CD8-positive, alpha-beta memory T cell (primary cell): ENCODE results near the gene TPPP3. TPM values are rescaled to one million over a fixed set of nuclear protein-coding genes. Genes with fewer than 3 reads are reported as not detected.

Experiments
- CTCF ChIA-PET: fragments of 350-600 bp; sonication (Branson Sonifier 250); formaldehyde crosslinking; loops from one replicate; lab custom pipeline; 2021; ENCODE audit warnings: antibody characterized with exemption; lab: Charles Lee
- POLR2A ChIA-PET: fragments of 350-600 bp; sonication (Branson Sonifier 250); formaldehyde crosslinking; loops from one replicate; lab custom pipeline; 2021; ENCODE audit warnings: antibody characterized with exemption; lab: Charles Lee
- DNase-seq, 5 donors: peaks; one replicate each; pipeline versions ENCODE4 v3.0.0 to v3.0.0-alpha.2; 2020 to 2022; ENCODE audit warnings: mixed read lengths in 1 of 5
- H3K27ac ChIP-seq: one replicate; pipeline ENCODE4 v1.7.0; 2013; ENCODE audit warnings: low read depth, mild to moderate bottlenecking, low read length, moderate library complexity
- H3K27me3 ChIP-seq: 2 replicates; pipeline ENCODE4 v1.7.0; 2013; ENCODE audit warnings: low read length, mild to moderate bottlenecking; ENCODE audit not compliant: insufficient read depth, poor library complexity, severe bottlenecking
- H3K36me3 ChIP-seq: 2 replicates; pipeline ENCODE4 v1.7.0; 2013; ENCODE audit warnings: mild to moderate bottlenecking, low read length, moderate library complexity; ENCODE audit not compliant: insufficient read depth
- H3K4me1 ChIP-seq: 2 replicates; pipeline ENCODE4 v1.7.0; 2013; ENCODE audit warnings: mild to moderate bottlenecking, low read length, moderate library complexity; ENCODE audit not compliant: insufficient read depth
- H3K4me3 ChIP-seq: 2 replicates; pipeline ENCODE4 v1.7.0; 2013; ENCODE audit warnings: mild to moderate bottlenecking, low read length
- H3K9me3 ChIP-seq: 2 replicates; pipeline ENCODE4 v1.7.0; 2013; ENCODE audit warnings: mild to moderate bottlenecking, low read length
- H3K27ac Mint-ChIP-seq, 8 donors: one replicate each; pipeline ENCODE4 v1.8.0; 2020 to 2021; ENCODE audit warnings: mixed read lengths in 8 of 8, mild to moderate bottlenecking in 6 of 8, inconsistent platforms in 3 of 8, moderate library complexity in 3 of 8
- H3K27me3 Mint-ChIP-seq, 2 donors: one replicate each; pipeline ENCODE4 v1.8.0; 2020 to 2021; ENCODE audit warnings: mixed read lengths in 2 of 2, mild to moderate bottlenecking in 1 of 2, moderate library complexity in 1 of 2
- H3K36me3 Mint-ChIP-seq, 3 donors: one replicate each; pipeline ENCODE4 v1.8.0; 2020 to 2021; ENCODE audit warnings: mixed read lengths in 3 of 3, inconsistent platforms in 1 of 3, mild to moderate bottlenecking in 1 of 3
- H3K4me1 Mint-ChIP-seq, 3 donors: one replicate each; pipeline ENCODE4 v1.8.0; 2020 to 2021; ENCODE audit warnings: mixed read lengths in 3 of 3, inconsistent platforms in 1 of 3, mild to moderate bottlenecking in 1 of 3
- H3K4me3 Mint-ChIP-seq, 7 donors: one replicate each; pipeline ENCODE4 v1.8.0; 2020 to 2021; ENCODE audit warnings: mixed read lengths in 7 of 7, mild to moderate bottlenecking in 6 of 7, moderate library complexity in 4 of 7, inconsistent platforms in 2 of 7
- H3K9me3 Mint-ChIP-seq, 5 donors: one replicate each; pipeline ENCODE4 v1.8.0; 2020 to 2022; ENCODE audit warnings: mixed read lengths in 5 of 5, mild to moderate bottlenecking in 3 of 5, moderate library complexity in 2 of 5, inconsistent platforms in 1 of 5
- polyA plus RNA-seq: library from polyadenylated mRNA; unstranded; fragments of 300-500 nt; fragmentation: Illumina TruSeq; gene quantifications from one replicate; pipeline ENCODE4 v1.2.3, GENCODE V29; 2021
- total RNA-seq, 2 experiments: library from RNA; stranded (reverse); gene quantifications; one replicate each; pipeline ENCODE4 v1.2.3, GENCODE V29; 2021

TPPP3 gene
- total and polyA plus RNA-seq, 3 experiments from 2014 or later: not detected

DNA sequence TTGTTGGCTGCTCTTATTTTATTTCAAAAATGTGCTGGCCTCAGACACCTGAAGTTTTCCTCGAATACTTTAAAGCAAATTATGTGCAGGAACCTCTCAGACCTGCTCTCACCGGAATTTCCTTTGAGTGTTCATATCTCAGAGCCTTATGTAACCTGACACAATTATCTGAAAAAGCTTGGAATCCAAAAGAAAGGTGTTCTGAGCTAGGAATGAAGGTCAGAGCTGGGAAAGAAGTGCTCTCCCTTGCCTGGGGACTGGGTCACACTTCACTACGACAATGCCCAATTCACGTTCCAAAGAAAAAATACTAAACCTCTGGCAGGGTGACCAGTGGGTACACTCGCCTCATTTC is 30.9 kb upstream of the TPPP3 start:
- Mint-ChIP-seq H3K36me3 (no peaks in the 10 kb centered on the region), H3K27ac (no peak overlapping the region), H3K9me3 (peaks cover 0 to 1% (median 0%) of the 10 kb centered on the region in 5 donors), H3K4me3 (no peak overlapping the region), H3K27me3 (peaks cover 24 to 55% of the 10 kb centered on the region in 2 donors), H3K4me1 (no peaks in the 10 kb centered on the region)
- ChIA-PET CTCF (interaction anchor here (1.0 kb wide), 1 partner anchor 10 kb away, joined by 3 read pairs; no protein-coding TSS in a partner anchor), POLR2A (no interaction called here)
- Histone ChIP-seq H3K4me1 (no peaks in the 10 kb centered on the region), H3K4me3 (no peak overlapping the region), H3K36me3 (no peaks in the 10 kb centered on the region), H3K9me3 (no peaks in the 10 kb centered on the region), H3K27me3 (no peaks in the 10 kb centered on the region), H3K27ac (no peak overlapping the region)
- no peak for DNase-seq

DNA sequence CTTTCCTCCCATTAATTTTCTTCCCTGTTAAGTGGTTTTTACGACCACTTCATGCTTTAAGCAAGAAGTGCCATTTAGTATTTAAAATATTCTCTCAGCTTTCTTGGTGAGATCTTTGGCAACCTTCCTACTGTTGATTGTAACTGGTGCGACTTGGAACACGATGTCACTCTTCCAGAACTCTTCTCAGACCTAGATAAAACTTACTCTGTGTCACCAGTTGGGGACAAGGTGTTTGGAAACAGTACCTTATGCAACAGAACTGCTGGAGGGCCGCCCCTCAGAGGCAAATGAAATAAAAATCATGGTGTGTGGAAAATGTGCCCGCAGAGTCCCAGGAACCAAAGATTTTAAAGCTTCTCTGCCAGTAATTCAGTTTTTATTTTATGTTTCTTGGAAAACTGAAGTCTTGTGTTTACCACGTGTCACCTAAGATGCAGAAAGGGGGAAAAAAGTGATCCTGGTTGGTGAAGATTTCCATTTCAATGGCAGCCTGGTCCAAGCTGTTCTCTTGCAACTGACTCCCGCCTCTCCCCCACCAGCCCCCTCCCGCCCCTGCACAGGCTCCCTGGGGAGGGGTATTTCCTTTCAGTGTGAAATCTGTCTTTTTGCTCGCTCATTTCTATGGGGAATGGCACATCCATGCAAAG is 30.4 kb upstream of the TPPP3 start:
- H3K9me3 ChIP-seq: no peaks in the 10 kb centered on the region
- H3K27me3 Mint-ChIP-seq: peaks cover 21 to 51% of the 10 kb centered on the region in 2 donors
- no peak overlapping the region for H3K27ac Mint-ChIP-seq
- no peaks in the 10 kb centered on the region for H3K4me1 ChIP-seq
- H3K36me3 Mint-ChIP-seq: no peaks in the 10 kb centered on the region
- no peak overlapping the region for H3K4me3 Mint-ChIP-seq
- no peak overlapping the region for H3K27ac ChIP-seq
- H3K9me3 Mint-ChIP-seq: peaks cover 0 to 1% (median 0%) of the 10 kb centered on the region in 5 donors
- no peak overlapping the region for H3K4me3 ChIP-seq
- ChIA-PET POLR2A (no interaction called here), CTCF (interaction anchor here (1.0 kb wide), 1 partner anchor 9 kb away, joined by 3 read pairs; no protein-coding TSS in a partner anchor)
- H3K36me3 ChIP-seq: no peaks in the 10 kb centered on the region
- no peaks in the 10 kb centered on the region for H3K4me1 Mint-ChIP-seq
- no peaks in the 10 kb centered on the region for H3K27me3 ChIP-seq
- no peak for DNase-seq

DNA sequence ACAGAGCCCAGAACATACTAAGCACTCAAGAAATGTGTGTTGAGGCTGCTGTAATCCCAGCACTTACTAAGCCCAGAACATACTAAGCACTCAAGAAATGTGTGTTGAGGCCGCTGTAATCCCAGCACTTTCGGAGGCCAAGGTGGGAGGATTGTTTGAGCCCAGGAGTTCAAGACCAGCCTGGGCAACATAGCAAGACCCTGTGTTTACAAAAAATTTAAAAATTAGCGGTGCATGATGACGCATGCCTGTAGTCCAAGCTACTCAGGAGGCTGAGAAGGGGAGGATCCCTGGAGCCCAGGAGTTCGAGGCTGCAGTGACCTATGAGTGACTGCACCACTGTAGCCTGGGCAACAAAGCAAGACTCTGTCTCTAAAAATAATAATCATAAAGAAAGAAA is 29.7 kb upstream of the TPPP3 start:
- Histone ChIP-seq H3K27ac (no peak overlapping the region), H3K4me3 (no peak overlapping the region), H3K9me3 (no peaks in the 10 kb centered on the region), H3K27me3 (no peaks in the 10 kb centered on the region), H3K4me1 (no peaks in the 10 kb centered on the region), H3K36me3 (no peaks in the 10 kb centered on the region)
- ChIA-PET POLR2A (no interaction called here), CTCF (no interaction called here)
- peaks cover 0 to 1% (median 0%) of the 10 kb centered on the region in 5 donors for H3K9me3 Mint-ChIP-seq
- H3K36me3 Mint-ChIP-seq: no peaks in the 10 kb centered on the region
- H3K27me3 Mint-ChIP-seq: peaks cover 21 to 49% of the 10 kb centered on the region in 2 donors
- H3K4me3 Mint-ChIP-seq: no peak overlapping the region
- no peaks in the 10 kb centered on the region for H3K4me1 Mint-ChIP-seq
- no peak overlapping the region for H3K27ac Mint-ChIP-seq
- DNase-seq: no peak

DNA sequence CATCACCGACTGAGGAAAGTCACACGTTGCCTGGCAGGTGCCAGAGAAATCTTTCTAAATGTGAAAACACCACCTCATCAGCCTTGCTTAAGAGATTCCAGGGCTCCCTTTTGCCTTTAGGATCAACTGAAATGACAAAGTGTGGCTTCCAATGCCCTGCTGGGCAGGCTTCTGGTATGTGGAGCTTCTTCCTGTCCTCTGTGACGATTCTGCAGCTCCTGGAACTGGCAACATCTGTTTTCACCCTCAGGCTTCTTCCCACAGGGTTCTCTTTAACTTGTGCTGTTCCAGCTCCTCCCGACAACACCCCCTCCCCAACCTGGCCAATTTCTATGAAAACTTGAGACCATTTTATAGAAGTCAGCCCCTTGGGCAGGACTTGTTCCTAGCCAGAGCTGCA is 27.7 kb upstream of the TPPP3 start:
- peaks cover 0 to 1% (median 0%) of the 10 kb centered on the region in 5 donors for H3K9me3 Mint-ChIP-seq
- ChIA-PET CTCF (interaction anchor here (0.7 kb wide), 1 partner anchor 13 kb away, joined by 3 read pairs; no protein-coding TSS in a partner anchor), POLR2A (no interaction called here)
- Histone ChIP-seq H3K4me1 (peaks cover 4% of the 10 kb centered on the region), H3K27me3 (peaks cover 6% of the 10 kb centered on the region), H3K27ac (no peak overlapping the region), H3K36me3 (no peaks in the 10 kb centered on the region), H3K4me3 (no peak overlapping the region), H3K9me3 (no peaks in the 10 kb centered on the region)
- no peaks in the 10 kb centered on the region for H3K36me3 Mint-ChIP-seq
- peaks cover 27 to 51% of the 10 kb centered on the region in 2 donors for H3K27me3 Mint-ChIP-seq
- H3K4me3 Mint-ChIP-seq: no peak overlapping the region
- DNase-seq: no peak
- H3K27ac Mint-ChIP-seq: no peak overlapping the region
- peaks cover 3 to 10% (median 6%) of the 10 kb centered on the region in 3 donors for H3K4me1 Mint-ChIP-seq

DNA sequence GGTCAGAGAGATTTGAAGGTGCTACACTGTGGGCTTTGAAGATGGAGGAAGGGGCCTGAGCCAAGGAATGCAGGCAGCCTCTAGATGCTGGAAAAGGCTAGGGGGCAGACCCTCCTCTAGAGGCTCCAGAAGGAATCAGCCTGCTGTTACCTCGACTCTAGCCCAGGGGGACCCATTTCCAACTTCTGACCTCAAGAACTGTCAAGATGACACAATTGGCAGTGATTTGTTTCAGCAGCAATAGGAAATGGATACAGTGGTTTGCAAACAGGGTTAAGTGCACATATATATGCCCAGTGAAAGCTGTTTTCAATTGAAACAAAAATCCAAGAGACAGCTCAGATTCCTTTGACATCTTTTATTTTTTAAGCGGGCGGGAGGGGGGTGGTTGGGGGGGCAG is 26.6 kb upstream of the TPPP3 start:
- ChIA-PET POLR2A (interaction anchor here (0.7 kb wide), 1 partner anchor 1217 kb away, joined by 3 read pairs; no protein-coding TSS in a partner anchor), CTCF (no interaction called here)
- no peak overlapping the region for H3K27ac Mint-ChIP-seq
- peaks cover 6% of the 10 kb centered on the region for H3K27me3 ChIP-seq
- H3K27me3 Mint-ChIP-seq: peaks cover 20 to 47% of the 10 kb centered on the region in 2 donors
- H3K4me3 Mint-ChIP-seq: no peak overlapping the region
- H3K36me3 ChIP-seq: no peaks in the 10 kb centered on the region
- H3K4me1 Mint-ChIP-seq: peaks cover 6 to 14% (median 11%) of the 10 kb centered on the region in 3 donors
- H3K27ac ChIP-seq: no peak overlapping the region
- peaks cover 0 to 1% (median 0%) of the 10 kb centered on the region in 5 donors for H3K9me3 Mint-ChIP-seq
- peaks cover 8% of the 10 kb centered on the region for H3K4me1 ChIP-seq
- H3K4me3 ChIP-seq: no peak overlapping the region
- H3K36me3 Mint-ChIP-seq: no peaks in the 10 kb centered on the region
- H3K9me3 ChIP-seq: no peaks in the 10 kb centered on the region
- no peak for DNase-seq

DNA sequence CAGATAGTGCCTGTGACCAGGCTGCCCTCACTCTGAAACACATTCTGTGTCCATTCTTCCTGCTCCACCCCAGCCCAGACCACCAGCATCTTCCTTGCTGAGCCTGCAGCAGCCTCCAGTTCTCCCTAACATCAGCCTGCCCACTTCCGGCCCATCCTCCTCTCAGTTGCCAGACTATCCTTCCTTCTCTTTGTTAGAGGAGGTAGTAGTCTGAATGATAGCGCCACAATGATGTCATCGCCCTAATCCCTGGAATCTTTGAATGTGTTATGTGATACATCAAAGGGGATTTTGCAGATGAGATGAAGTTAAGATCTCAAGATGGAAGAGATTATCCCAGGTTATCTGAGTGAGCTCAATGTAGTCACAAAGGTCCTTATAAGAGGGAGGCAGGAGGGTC is 26.2 kb upstream of the TPPP3 start:
- Mint-ChIP-seq H3K9me3 (peaks cover 0 to 1% (median 0%) of the 10 kb centered on the region in 5 donors), H3K36me3 (no peaks in the 10 kb centered on the region), H3K4me3 (no peak overlapping the region), H3K4me1 (peaks cover 6 to 15% (median 14%) of the 10 kb centered on the region in 3 donors), H3K27ac (no peak overlapping the region), H3K27me3 (peaks cover 21 to 49% of the 10 kb centered on the region in 2 donors)
- POLR2A ChIA-PET: no interaction called here
- Histone ChIP-seq H3K27ac (no peak overlapping the region), H3K36me3 (no peaks in the 10 kb centered on the region), H3K27me3 (peaks cover 6% of the 10 kb centered on the region), H3K4me1 (peaks cover 8% of the 10 kb centered on the region), H3K4me3 (no peak overlapping the region), H3K9me3 (no peaks in the 10 kb centered on the region)
- CTCF ChIA-PET: no interaction called here
- no peak for DNase-seq

DNA sequence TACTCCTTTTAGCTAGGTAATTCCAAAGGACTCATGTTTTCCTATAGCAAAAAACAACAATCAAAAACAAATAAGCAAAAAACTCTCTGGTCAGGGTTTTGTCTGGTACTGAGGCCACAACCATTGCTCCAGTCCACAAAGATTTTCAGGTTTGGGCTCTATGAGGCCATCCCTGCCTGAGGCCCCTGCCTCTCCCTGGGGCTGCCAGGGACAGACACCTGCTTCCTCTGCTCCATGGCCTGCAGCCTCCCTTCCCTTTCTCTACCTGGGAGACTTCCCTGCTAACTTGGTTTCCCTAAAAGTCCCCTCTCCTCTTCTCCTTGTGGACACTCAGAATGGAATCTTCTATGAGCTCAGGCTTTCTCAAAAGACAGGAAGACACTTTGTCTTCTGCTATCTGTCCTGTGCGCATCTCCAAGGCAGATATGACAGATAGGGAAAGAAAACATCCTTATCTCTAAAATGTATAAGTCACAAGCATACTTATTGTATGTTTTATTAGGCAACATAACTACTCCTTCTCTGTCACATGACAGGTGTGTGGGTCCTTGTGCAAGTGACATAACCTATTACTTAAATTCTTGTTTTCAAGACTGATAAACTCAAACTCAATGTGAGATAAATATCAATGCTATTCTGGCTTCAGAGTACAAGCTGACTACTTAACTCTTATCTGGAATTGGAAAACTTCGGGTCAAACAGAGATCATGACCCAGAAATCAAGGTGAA is 24.2 kb upstream of the TPPP3 start:
- H3K36me3 Mint-ChIP-seq: no peaks in the 10 kb centered on the region
- no peak for DNase-seq
- no peak overlapping the region for H3K4me3 ChIP-seq
- H3K27me3 Mint-ChIP-seq: peaks cover 24 to 41% of the 10 kb centered on the region in 2 donors
- no peaks in the 10 kb centered on the region for H3K9me3 ChIP-seq
- H3K27ac Mint-ChIP-seq: peak overlapping the region in 1 of 8 donors; percentile 72
- H3K4me1 Mint-ChIP-seq: peaks cover 6 to 22% (median 18%) of the 10 kb centered on the region in 3 donors
- no peaks in the 10 kb centered on the region for H3K36me3 ChIP-seq
- peaks cover 0 to under 1% (median 0%) of the 10 kb centered on the region in 5 donors for H3K9me3 Mint-ChIP-seq
- CTCF ChIA-PET: interaction anchor here (1.2 to 2.4 kb wide), 4 partner anchors 10 to 442 kb away, joined by 3 to 10 read pairs (median 4); no protein-coding TSS in a partner anchor
- POLR2A ChIA-PET: no interaction called here
- peaks cover 6% of the 10 kb centered on the region for H3K27me3 ChIP-seq
- peak overlapping the region; percentile 3 to 85 (median 44) for H3K4me3 Mint-ChIP-seq
- no peak overlapping the region for H3K27ac ChIP-seq
- H3K4me1 ChIP-seq: peaks cover 8% of the 10 kb centered on the region
